ENCODE results near the gene DBN1.

DNA sequence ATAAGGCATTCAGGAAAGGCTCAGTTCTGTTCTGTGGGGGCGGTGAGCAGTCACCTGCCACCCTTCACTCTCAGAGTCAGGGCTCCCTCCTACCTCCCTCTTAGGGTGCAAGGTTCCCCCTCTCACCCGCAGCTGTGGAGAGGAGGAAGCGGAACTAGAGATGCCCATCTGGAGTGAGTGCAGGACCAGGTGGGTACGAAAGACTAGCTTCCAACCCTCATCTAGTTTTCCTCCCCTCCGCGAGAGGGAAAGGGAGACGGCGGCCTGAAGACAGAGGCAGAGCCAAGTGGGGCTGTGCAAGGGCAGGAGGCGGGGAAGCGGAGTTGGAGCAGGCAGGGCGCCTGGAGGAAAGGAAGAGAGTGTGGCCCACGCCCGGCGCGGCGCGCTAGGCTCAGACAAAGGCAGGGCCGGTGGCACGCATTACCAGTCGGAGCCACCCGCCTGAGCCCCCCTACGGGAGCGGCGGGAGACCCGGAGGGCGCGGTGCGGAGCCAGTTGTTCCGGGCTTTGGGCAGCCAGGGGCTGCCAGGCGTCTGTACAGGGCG lies 19.5 kb downstream of the DBN1 start:
- TF ChIP-seq, protein P1, sequence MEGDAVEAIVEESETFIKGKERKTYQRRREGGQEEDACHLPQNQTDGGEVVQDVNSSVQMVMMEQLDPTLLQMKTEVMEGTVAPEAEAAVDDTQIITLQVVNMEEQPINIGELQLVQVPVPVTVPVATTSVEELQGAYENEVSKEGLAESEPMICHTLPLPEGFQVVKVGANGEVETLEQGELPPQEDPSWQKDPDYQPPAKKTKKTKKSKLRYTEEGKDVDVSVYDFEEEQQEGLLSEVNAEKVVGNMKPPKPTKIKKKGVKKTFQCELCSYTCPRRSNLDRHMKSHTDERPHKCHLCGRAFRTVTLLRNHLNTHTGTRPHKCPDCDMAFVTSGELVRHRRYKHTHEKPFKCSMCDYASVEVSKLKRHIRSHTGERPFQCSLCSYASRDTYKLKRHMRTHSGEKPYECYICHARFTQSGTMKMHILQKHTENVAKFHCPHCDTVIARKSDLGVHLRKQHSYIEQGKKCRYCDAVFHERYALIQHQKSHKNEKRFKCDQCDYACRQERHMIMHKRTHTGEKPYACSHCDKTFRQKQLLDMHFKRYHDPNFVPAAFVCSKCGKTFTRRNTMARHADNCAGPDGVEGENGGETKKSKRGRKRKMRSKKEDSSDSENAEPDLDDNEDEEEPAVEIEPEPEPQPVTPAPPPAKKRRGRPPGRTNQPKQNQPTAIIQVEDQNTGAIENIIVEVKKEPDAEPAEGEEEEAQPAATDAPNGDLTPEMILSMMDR (IDR thresholded peaks at IDR 0.05): no peak
- TF ChIP-seq POLR2A (IDR thresholded peaks at IDR 0.05): no peak

Measured in tibial nerve (tissue), 3 donors.